SK-N-SH treated with all-trans-retinoic acid at 6 μM for 48 hours (cell line): ENCODE measurements around the gene TMEM87A.

Source experiments
- ARNTL ChIP-seq: fragments of 450-650 bp; formaldehyde crosslinking; IDR thresholded peaks from 2 replicates; pipeline ENCODE4 v1.5.0; 2020; ENCODE audit warnings: low read depth, mild to moderate bottlenecking, moderate library complexity, borderline replicate concordance
- CSDC2 ChIP-seq: fragments of 250-450 bp; sonication (Bioruptor Pico); IDR thresholded peaks from 2 replicates; pipeline ENCODE4 v1.5.0; 2020; ENCODE audit warnings: mild to moderate bottlenecking, moderate library complexity
- ESRRG ChIP-seq: fragments of 250-450 bp; sonication (Bioruptor Pico); IDR thresholded peaks from 2 replicates; pipeline ENCODE4 v1.6.1; 2021; ENCODE audit warnings: mild to moderate bottlenecking
- GLIS3 ChIP-seq: fragments of 250-450 bp; sonication (Bioruptor Pico); IDR thresholded peaks from 2 replicates; pipeline ENCODE4 v1.5.0; 2020; ENCODE audit warnings: mild to moderate bottlenecking, moderate library complexity
- ISL1 ChIP-seq: fragments of 250-450 bp; sonication (Bioruptor Pico); IDR thresholded peaks from 2 replicates; pipeline ENCODE4 v2.1.2; 2022; ENCODE audit warnings: mild to moderate bottlenecking, moderate library complexity
- OSR1 ChIP-seq: fragments of 250-450 bp; sonication (Bioruptor Pico); IDR thresholded peaks from 2 replicates; pipeline ENCODE4 v1.8.0; 2022; ENCODE audit warnings: moderate library complexity, mild to moderate bottlenecking, inconsistent platforms
- RARB ChIP-seq: fragments of 250-450 bp; sonication (Bioruptor Pico); IDR thresholded peaks from 2 replicates; pipeline ENCODE4 v1.8.0; 2021; ENCODE audit warnings: mild to moderate bottlenecking, moderate library complexity
- SNAI2 ChIP-seq: fragments of 250-450 bp; sonication (Bioruptor Pico); IDR thresholded peaks from 2 replicates; pipeline ENCODE4 v1.5.0; 2020; ENCODE audit warnings: mild to moderate bottlenecking, moderate library complexity
- ZFP3 ChIP-seq: fragments of 250-450 bp; sonication (Bioruptor Pico); IDR thresholded peaks from 2 replicates; pipeline ENCODE4 v1.5.0; 2020; ENCODE audit warnings: mild to moderate bottlenecking, moderate library complexity
- ZFP30 ChIP-seq: fragments of 450-650 bp; formaldehyde crosslinking; IDR thresholded peaks from 2 replicates; pipeline ENCODE4 v1.5.0; 2022; ENCODE audit warnings: mild to moderate bottlenecking, moderate library complexity
- ZNF70 ChIP-seq: fragments of 450-650 bp; formaldehyde crosslinking; IDR thresholded peaks from 2 replicates; pipeline ENCODE4 v1.5.0; 2020; ENCODE audit warnings: mild to moderate bottlenecking, moderate library complexity
- TF ChIP-seq, protein P1 (sequence below): fragments of 250-450 bp; sonication (Bioruptor Pico); IDR thresholded peaks from 2 replicates; pipeline ENCODE4 v1.5.1; 2020; ENCODE audit warnings: low read depth, mild to moderate bottlenecking, moderate library complexity
- TF ChIP-seq, protein P2 (sequence below): fragments of 250-450 bp; sonication (Bioruptor Pico); IDR thresholded peaks from 2 replicates; pipeline ENCODE4 v1.8.0; 2020; ENCODE audit warnings: mild to moderate bottlenecking, moderate library complexity, borderline replicate concordance
- TF ChIP-seq, protein P3 (sequence below): fragments of 250-450 bp; sonication (Bioruptor Pico); IDR thresholded peaks from 2 replicates; pipeline ENCODE4 v1.5.1; 2021; ENCODE audit warnings: mild to moderate bottlenecking, moderate library complexity

DNA sequence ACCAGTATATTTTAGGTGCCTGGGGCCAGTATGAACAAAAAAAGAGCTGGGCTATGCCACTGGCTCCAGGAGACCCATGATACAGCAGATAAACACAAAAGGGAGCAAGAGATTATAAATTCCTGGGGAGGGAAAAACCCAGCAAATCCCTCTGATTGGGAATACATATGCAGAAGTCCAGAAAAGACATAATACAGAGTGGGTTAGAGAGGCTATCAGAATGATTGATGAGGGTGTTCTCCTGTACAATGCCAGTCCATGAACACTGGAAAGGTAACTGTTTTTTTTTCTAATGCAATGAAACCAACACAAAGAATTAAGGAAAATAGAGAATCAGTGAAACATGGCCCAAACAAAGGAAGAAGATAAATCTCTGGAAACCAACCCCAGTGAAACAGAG is 59.7 kb downstream of the TMEM87A start:
- TF ChIP-seq GLIS3 (CRISPR knock-in tag): no peak
- TF ChIP-seq ESRRG (CRISPR knock-in tag): no peak
- TF ChIP-seq ARNTL (CRISPR knock-in tag): no peak
- no peak for TF ChIP-seq ZFP3
- TF ChIP-seq, protein P1, sequence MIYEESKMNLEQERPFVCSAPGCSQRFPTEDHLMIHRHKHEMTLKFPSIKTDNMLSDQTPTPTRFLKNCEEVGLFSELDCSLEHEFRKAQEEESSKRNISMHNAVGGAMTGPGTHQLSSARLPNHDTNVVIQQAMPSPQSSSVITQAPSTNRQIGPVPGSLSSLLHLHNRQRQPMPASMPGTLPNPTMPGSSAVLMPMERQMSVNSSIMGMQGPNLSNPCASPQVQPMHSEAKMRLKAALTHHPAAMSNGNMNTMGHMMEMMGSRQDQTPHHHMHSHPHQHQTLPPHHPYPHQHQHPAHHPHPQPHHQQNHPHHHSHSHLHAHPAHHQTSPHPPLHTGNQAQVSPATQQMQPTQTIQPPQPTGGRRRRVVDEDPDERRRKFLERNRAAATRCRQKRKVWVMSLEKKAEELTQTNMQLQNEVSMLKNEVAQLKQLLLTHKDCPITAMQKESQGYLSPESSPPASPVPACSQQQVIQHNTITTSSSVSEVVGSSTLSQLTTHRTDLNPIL (CRISPR knock-in tag): no peak
- no peak for TF ChIP-seq ZNF70 (CRISPR knock-in tag)
- TF ChIP-seq, protein P2, sequence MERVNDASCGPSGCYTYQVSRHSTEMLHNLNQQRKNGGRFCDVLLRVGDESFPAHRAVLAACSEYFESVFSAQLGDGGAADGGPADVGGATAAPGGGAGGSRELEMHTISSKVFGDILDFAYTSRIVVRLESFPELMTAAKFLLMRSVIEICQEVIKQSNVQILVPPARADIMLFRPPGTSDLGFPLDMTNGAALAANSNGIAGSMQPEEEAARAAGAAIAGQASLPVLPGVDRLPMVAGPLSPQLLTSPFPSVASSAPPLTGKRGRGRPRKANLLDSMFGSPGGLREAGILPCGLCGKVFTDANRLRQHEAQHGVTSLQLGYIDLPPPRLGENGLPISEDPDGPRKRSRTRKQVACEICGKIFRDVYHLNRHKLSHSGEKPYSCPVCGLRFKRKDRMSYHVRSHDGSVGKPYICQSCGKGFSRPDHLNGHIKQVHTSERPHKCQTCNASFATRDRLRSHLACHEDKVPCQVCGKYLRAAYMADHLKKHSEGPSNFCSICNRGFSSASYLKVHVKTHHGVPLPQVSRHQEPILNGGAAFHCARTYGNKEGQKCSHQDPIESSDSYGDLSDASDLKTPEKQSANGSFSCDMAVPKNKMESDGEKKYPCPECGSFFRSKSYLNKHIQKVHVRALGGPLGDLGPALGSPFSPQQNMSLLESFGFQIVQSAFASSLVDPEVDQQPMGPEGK (CRISPR knock-in tag): no peak
- TF ChIP-seq ISL1 (CRISPR knock-in tag): no peak
- TF ChIP-seq, protein P3, sequence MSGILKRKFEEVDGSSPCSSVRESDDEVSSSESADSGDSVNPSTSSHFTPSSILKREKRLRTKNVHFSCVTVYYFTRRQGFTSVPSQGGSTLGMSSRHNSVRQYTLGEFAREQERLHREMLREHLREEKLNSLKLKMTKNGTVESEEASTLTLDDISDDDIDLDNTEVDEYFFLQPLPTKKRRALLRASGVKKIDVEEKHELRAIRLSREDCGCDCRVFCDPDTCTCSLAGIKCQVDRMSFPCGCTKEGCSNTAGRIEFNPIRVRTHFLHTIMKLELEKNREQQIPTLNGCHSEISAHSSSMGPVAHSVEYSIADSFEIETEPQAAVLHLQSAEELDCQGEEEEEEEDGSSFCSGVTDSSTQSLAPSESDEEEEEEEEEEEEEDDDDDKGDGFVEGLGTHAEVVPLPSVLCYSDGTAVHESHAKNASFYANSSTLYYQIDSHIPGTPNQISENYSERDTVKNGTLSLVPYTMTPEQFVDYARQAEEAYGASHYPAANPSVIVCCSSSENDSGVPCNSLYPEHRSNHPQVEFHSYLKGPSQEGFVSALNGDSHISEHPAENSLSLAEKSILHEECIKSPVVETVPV (CRISPR knock-in tag): no peak
- no peak for TF ChIP-seq RARB (CRISPR knock-in tag)
- no peak for TF ChIP-seq ZFP30
- no peak for TF ChIP-seq SNAI2 (CRISPR knock-in tag)
- TF ChIP-seq CSDC2: no peak
- TF ChIP-seq OSR1: no peak
